ENCODE data around the gene NHLRC2.
A peak's percentile ranks its signal among the peaks of the same experiment; 100 is the strongest.
"Not testable (repeated sequence)": the region's sequence is repeated elsewhere in the genome, so short reads cannot be mapped to it uniquely, and the experiment has no call there.

Gene NHLRC2

DNA sequence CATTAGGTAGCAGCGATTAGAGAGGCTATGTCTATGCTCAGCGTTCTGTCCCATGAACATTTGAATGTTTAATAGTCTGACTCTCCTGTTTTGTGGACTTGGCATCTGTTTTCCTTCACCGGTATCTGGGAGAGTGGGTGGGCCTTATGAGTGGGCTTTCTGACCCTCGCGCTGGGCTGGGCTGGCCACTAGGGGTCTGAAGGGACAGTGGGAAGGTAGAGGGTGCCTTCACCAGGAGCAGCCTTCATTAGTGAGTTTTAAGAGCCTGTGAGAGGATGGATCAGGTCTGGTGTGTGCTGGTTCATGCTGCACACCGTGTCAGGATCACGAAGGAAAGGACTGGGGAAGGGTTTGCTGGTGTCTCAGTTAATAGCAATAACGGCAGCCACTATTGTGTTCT lies 34.0 kb upstream of the NHLRC2 start:
- Histone ChIP-seq H4K8ac (ENCODE audit: low read depth, low read length) (no peak overlapping the region), H3K79me1 (ENCODE audit: low read length) (no peaks in the 10 kb centered on the region), H3K27ac (ENCODE audit: low read depth, low read length) (no peak overlapping the region), H3K56ac (ENCODE audit: low read length) (peak overlapping the region; percentile 12), H3K9ac (ENCODE audit: low read length) (no peak overlapping the region), H3K23ac (ENCODE audit: low read length) (no peak overlapping the region), H3K27me3 (ENCODE audit: insufficient read depth, low read length, poor library complexity) (no peaks in the 10 kb centered on the region), H3K36me3 (ENCODE audit: control insufficient read depth, insufficient read depth, low read length) (no peaks in the 10 kb centered on the region), H3K18ac (ENCODE audit: low read length) (no peak overlapping the region), H3K4me3 (ENCODE audit: low read length) (no peak overlapping the region), H3K79me2 (ENCODE audit: control insufficient read depth, insufficient read depth, low read length) (no peaks in the 10 kb centered on the region), H2AK5ac (ENCODE audit: low read length) (no peak overlapping the region), H4K5ac (ENCODE audit: low read length) (no peak overlapping the region), H3K4me1 (ENCODE audit: control insufficient read depth, low read depth, low read length) (peaks cover 2% of the 10 kb centered on the region), H2BK120ac (ENCODE audit: low read depth, low read length) (no peak overlapping the region), H2BK5ac (ENCODE audit: low read length) (peak overlapping the region; percentile 5), H3K4me2 (ENCODE audit: low read length) (no peak overlapping the region), H2BK15ac (replicated peaks; ENCODE audit: low read depth) (no peak overlapping the region), H3K4ac (ENCODE audit: low read depth, low read length) (no peak overlapping the region)
- peak; percentile 51 for DNase-seq
- no CpG with 5 or more reads among the region's 8 CpGs for WGBS (ENCODE audit: extremely low coverage, insufficient coverage, low lambda C conversion rate)

DNA sequence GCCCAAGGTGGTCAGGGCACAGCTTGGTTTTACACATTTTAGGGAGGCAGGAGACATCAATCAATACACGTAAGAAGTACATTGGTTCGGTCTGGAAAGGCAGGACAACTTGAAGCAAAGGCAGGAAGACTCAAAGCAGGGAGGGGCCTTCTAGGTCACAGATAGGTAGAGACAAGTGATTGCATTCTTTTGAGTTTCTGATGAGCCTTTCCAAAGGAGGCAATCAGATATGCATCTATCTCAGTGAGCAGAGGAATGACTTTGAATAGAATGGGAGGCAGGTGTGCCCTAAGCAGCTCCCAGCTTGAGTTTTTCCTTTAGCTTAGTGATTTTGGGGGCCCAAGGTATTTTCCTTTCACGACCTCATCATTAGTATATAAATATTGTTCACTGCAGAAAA lies 33.2 kb upstream of the NHLRC2 start:
- H3K56ac ChIP-seq (ENCODE audit: low read length); H3K79me2 ChIP-seq (ENCODE audit: control insufficient read depth, insufficient read depth, low read length); H2BK5ac ChIP-seq (ENCODE audit: low read length); H2BK120ac ChIP-seq (ENCODE audit: low read depth, low read length); H3K4me3 ChIP-seq (ENCODE audit: low read length); H3K18ac ChIP-seq (ENCODE audit: low read length); H2BK15ac ChIP-seq (replicated peaks; ENCODE audit: low read depth); H2AK5ac ChIP-seq (ENCODE audit: low read length); H3K4ac ChIP-seq (ENCODE audit: low read depth, low read length); H4K8ac ChIP-seq (ENCODE audit: low read depth, low read length); H3K4me1 ChIP-seq (ENCODE audit: control insufficient read depth, low read depth, low read length); H3K27ac ChIP-seq (ENCODE audit: low read depth, low read length); H3K27me3 ChIP-seq (ENCODE audit: insufficient read depth, low read length, poor library complexity); H3K36me3 ChIP-seq (ENCODE audit: control insufficient read depth, insufficient read depth, low read length); H3K9ac ChIP-seq (ENCODE audit: low read length); H3K4me2 ChIP-seq (ENCODE audit: low read length); H4K5ac ChIP-seq (ENCODE audit: low read length); H3K23ac ChIP-seq (ENCODE audit: low read length); H3K79me1 ChIP-seq (ENCODE audit: low read length): not testable (repeated sequence)
- WGBS (ENCODE audit: extremely low coverage, insufficient coverage, low lambda C conversion rate): no CpG with 5 or more reads among the region's 3 CpGs
- peak; percentile 83 for DNase-seq

DNA sequence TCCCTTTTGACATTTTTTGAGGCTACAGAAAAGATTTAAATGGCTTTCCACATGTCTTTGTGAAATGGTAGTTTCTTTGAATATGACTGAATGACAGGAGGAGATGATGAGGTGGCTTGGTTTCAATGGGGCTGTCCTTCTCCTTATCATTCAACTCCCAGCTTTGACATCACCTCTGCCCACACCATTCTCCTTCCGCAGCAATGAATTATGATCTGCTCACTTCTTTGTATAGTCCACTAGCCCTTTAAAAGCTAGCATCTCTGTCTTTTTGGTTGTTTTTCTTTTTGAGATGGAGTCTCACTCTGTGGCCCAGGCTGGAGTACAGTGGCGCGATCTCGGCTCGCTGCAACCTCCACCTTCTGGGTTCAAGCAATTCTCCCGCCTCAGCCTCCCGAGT lies 32.3 kb upstream of the NHLRC2 start:
- no peaks in the 10 kb centered on the region for H3K79me2 ChIP-seq (ENCODE audit: control insufficient read depth, insufficient read depth, low read length)
- no peak overlapping the region for H3K9ac ChIP-seq (ENCODE audit: low read length)
- no peak overlapping the region for H3K56ac ChIP-seq (ENCODE audit: low read length)
- no peak overlapping the region for H3K4me2 ChIP-seq (ENCODE audit: low read length)
- H4K8ac ChIP-seq (ENCODE audit: low read depth, low read length): no peak overlapping the region
- H3K27me3 ChIP-seq (ENCODE audit: insufficient read depth, low read length, poor library complexity): no peaks in the 10 kb centered on the region
- no peaks in the 10 kb centered on the region for H3K79me1 ChIP-seq (ENCODE audit: low read length)
- no peak overlapping the region for H3K4ac ChIP-seq (ENCODE audit: low read depth, low read length)
- peaks cover 2% of the 10 kb centered on the region for H3K4me1 ChIP-seq (ENCODE audit: control insufficient read depth, low read depth, low read length)
- H2BK5ac ChIP-seq (ENCODE audit: low read length): no peak overlapping the region
- no peak overlapping the region for H3K27ac ChIP-seq (ENCODE audit: low read depth, low read length)
- H3K23ac ChIP-seq (ENCODE audit: low read length): no peak overlapping the region
- H2BK15ac ChIP-seq (replicated peaks; ENCODE audit: low read depth): no peak overlapping the region
- H3K36me3 ChIP-seq (ENCODE audit: control insufficient read depth, insufficient read depth, low read length): no peaks in the 10 kb centered on the region
- no peak overlapping the region for H2AK5ac ChIP-seq (ENCODE audit: low read length)
- H3K4me3 ChIP-seq (ENCODE audit: low read length): no peak overlapping the region
- no peak overlapping the region for H3K18ac ChIP-seq (ENCODE audit: low read length)
- H2BK120ac ChIP-seq (ENCODE audit: low read depth, low read length): no peak overlapping the region
- no peak overlapping the region for H4K5ac ChIP-seq (ENCODE audit: low read length)
- WGBS (ENCODE audit: extremely low coverage, insufficient coverage, low lambda C conversion rate): no CpG with 5 or more reads among the region's 7 CpGs
- DNase-seq: no peak

DNA sequence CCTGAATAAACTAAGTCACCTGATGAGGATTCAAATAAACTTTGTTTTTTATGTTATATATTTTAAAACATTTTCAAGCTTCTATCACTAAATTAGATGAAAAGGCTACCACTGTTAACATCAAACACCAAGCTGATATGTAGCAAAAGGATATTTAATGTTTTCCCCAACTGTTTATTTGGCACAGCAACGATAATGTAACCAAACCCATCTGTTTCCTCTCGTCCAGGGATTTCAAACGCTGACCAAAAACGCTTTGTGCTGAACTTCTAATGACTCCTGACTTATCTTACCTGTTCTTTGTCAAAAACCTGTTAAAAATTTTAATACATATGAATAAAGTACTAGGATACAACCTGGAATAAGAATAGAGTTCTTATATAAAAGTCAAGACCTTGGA lies 31.1 kb upstream of the NHLRC2 start:
- H3K79me1 ChIP-seq (ENCODE audit: low read length): no peaks in the 10 kb centered on the region
- no peak overlapping the region for H4K8ac ChIP-seq (ENCODE audit: low read depth, low read length)
- no peaks in the 10 kb centered on the region for H3K36me3 ChIP-seq (ENCODE audit: control insufficient read depth, insufficient read depth, low read length)

DNA sequence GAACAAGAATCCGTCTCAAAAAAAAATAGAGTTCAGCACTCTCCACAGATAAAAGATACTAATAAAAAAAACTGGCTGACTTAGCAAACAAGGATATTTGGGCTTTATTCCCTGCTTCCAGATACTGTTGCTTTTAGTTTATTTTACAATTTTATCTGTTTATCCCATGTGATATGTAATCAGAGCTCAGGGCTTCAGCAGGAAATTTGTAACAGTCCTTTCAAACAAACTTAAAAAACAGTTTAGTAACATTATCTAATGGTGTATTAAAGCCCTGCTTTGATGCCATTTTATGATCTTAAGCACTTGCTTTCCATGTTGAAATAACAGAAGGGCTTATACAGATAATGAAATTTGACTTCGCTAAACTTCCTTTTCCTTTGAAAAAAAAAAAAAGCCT lies 28.7 kb upstream of the NHLRC2 start:
- Histone ChIP-seq H2BK15ac (replicated peaks; ENCODE audit: low read depth) (no peak overlapping the region), H3K4me3 (ENCODE audit: low read length) (no peak overlapping the region), H3K9ac (ENCODE audit: low read length) (no peak overlapping the region), H4K5ac (ENCODE audit: low read length) (no peak overlapping the region), H3K79me2 (ENCODE audit: control insufficient read depth, insufficient read depth, low read length) (no peaks in the 10 kb centered on the region), H3K27me3 (ENCODE audit: insufficient read depth, low read length, poor library complexity) (no peaks in the 10 kb centered on the region), H3K27ac (ENCODE audit: low read depth, low read length) (no peak overlapping the region), H3K23ac (ENCODE audit: low read length) (no peak overlapping the region), H4K8ac (ENCODE audit: low read depth, low read length) (no peak overlapping the region), H3K4me1 (ENCODE audit: control insufficient read depth, low read depth, low read length) (peaks cover under 1% of the 10 kb centered on the region), H3K79me1 (ENCODE audit: low read length) (no peaks in the 10 kb centered on the region), H3K36me3 (ENCODE audit: control insufficient read depth, insufficient read depth, low read length) (no peaks in the 10 kb centered on the region), H3K4ac (ENCODE audit: low read depth, low read length) (no peak overlapping the region), H2BK120ac (ENCODE audit: low read depth, low read length) (no peak overlapping the region), H3K4me2 (ENCODE audit: low read length) (no peak overlapping the region), H2AK5ac (ENCODE audit: low read length) (no peak overlapping the region), H3K18ac (ENCODE audit: low read length) (no peak overlapping the region), H3K56ac (ENCODE audit: low read length) (no peak overlapping the region), H2BK5ac (ENCODE audit: low read length) (no peak overlapping the region)
- DNase-seq: no peak
- no CpG with 5 or more reads among the region's 2 CpGs for whole genome bisulfite sequencing (ENCODE audit: extremely low coverage, insufficient coverage, low lambda C conversion rate)

More for the DNA sequence above, 31.1 kb upstream of the NHLRC2 start:
- DNase-seq: no peak
- H2BK5ac ChIP-seq (ENCODE audit: low read length): no peak overlapping the region
- no peak overlapping the region for H3K4ac ChIP-seq (ENCODE audit: low read depth, low read length)
- H3K56ac ChIP-seq (ENCODE audit: low read length): no peak overlapping the region
- no peak overlapping the region for H3K27ac ChIP-seq (ENCODE audit: low read depth, low read length)
- no peak overlapping the region for H3K18ac ChIP-seq (ENCODE audit: low read length)
- H2BK15ac ChIP-seq (replicated peaks; ENCODE audit: low read depth): no peak overlapping the region
- no peak overlapping the region for H3K9ac ChIP-seq (ENCODE audit: low read length)
- H4K5ac ChIP-seq (ENCODE audit: low read length): no peak overlapping the region
- H3K23ac ChIP-seq (ENCODE audit: low read length): no peak overlapping the region
- H3K27me3 ChIP-seq (ENCODE audit: insufficient read depth, low read length, poor library complexity): no peaks in the 10 kb centered on the region
- no peaks in the 10 kb centered on the region for H3K79me2 ChIP-seq (ENCODE audit: control insufficient read depth, insufficient read depth, low read length)
- H3K4me1 ChIP-seq (ENCODE audit: control insufficient read depth, low read depth, low read length): peaks cover 2% of the 10 kb centered on the region
- no peak overlapping the region for H3K4me3 ChIP-seq (ENCODE audit: low read length)
- WGBS (ENCODE audit: extremely low coverage, insufficient coverage, low lambda C conversion rate): no CpG with 5 or more reads among the region's 4 CpGs
- H3K4me2 ChIP-seq (ENCODE audit: low read length): no peak overlapping the region
- H2AK5ac ChIP-seq (ENCODE audit: low read length): no peak overlapping the region
- H2BK120ac ChIP-seq (ENCODE audit: low read depth, low read length): no peak overlapping the region

DNA sequence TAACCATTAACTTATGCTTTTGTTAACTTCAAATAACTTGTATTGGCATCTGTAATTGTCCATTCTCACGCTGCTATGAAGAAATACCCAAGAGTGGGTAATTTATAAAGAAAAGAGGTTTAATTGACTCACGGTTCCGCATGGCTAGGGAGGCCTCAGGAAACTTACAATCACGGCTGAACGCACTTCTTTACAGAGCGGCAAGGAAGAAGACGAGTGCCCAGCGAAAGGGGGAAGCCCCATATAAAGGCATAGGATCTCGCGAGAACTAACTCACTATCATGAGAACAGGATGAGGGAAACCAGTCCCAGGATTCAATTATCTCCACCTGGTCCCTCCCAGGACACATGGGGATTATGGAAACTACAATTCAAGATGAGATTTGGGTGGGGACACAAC lies 25.9 kb upstream of the NHLRC2 start:
- not testable (repeated sequence) for H2BK120ac ChIP-seq (ENCODE audit: low read depth, low read length); H2AK5ac ChIP-seq (ENCODE audit: low read length); DNase-seq; H3K79me2 ChIP-seq (ENCODE audit: control insufficient read depth, insufficient read depth, low read length); H3K4me1 ChIP-seq (ENCODE audit: control insufficient read depth, low read depth, low read length); H3K9ac ChIP-seq (ENCODE audit: low read length); H3K4me3 ChIP-seq (ENCODE audit: low read length); H3K4ac ChIP-seq (ENCODE audit: low read depth, low read length); H3K27me3 ChIP-seq (ENCODE audit: insufficient read depth, low read length, poor library complexity); H2BK5ac ChIP-seq (ENCODE audit: low read length); H3K36me3 ChIP-seq (ENCODE audit: control insufficient read depth, insufficient read depth, low read length); H3K56ac ChIP-seq (ENCODE audit: low read length); H3K23ac ChIP-seq (ENCODE audit: low read length); H2BK15ac ChIP-seq (replicated peaks; ENCODE audit: low read depth); H4K5ac ChIP-seq (ENCODE audit: low read length); H3K27ac ChIP-seq (ENCODE audit: low read depth, low read length); H3K79me1 ChIP-seq (ENCODE audit: low read length); H3K18ac ChIP-seq (ENCODE audit: low read length); H3K4me2 ChIP-seq (ENCODE audit: low read length); H4K8ac ChIP-seq (ENCODE audit: low read depth, low read length)
- WGBS (ENCODE audit: extremely low coverage, insufficient coverage, low lambda C conversion rate): no CpG with 5 or more reads among the region's 10 CpGs
